HL-60 (cell line): Measurements from ENCODE around the gene TRIM14.

Source experiments
- CTCF ChIP-seq: IDR thresholded peaks from one replicate; pipeline ENCODE4 v1.5.1; 2011; ENCODE audit warnings: low read length, control low read depth, inconsistent platforms; ENCODE audit not compliant: insufficient read depth
- GABPA ChIP-seq: IDR thresholded peaks from 2 replicates; pipeline ENCODE4 v1.6.1; 2012; ENCODE audit warnings: low read depth
- POLR2AphosphoS5 ChIP-seq: IDR thresholded peaks from 2 replicates; pipeline ENCODE4 v1.6.1; 2012; ENCODE audit warnings: low read depth
- REST ChIP-seq: IDR thresholded peaks from 2 replicates; pipeline ENCODE4 v1.6.1; 2012; ENCODE audit warnings: low read depth; ENCODE audit not compliant: insufficient replicate concordance
- SPI1 ChIP-seq: IDR thresholded peaks from 2 replicates; pipeline ENCODE4 v1.6.1; 2012; ENCODE audit warnings: low read depth, mild to moderate bottlenecking, borderline replicate concordance

- TF ChIP-seq CTCF (no peak), POLR2AphosphoS5 (no peak), GABPA (no peak), REST (no peak), SPI1 (no peak)
Measured at GRCh38 chr9:98097836-98098235, 21.2 kb downstream of the TRIM14 start.
